ENCODE data around the gene LRP1.

DNA sequence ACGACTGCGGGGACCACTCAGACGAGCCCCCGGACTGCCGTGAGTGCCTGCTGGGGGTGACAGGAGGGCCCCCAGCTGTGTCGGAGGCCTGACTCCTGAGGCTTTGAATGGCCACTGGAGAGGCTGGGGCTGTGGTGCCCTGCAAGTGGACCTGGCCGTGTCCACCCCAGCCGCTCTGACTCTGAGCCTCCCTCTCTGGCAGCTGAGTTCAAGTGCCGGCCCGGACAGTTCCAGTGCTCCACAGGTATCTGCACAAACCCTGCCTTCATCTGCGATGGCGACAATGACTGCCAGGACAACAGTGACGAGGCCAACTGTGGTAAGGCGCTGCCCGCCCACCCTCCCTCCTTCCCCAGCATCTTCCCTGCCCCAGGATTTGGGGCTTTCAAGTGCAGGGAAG, 72.2 kb downstream of the LRP1 start:
- TF ChIP-seq, protein P1, sequence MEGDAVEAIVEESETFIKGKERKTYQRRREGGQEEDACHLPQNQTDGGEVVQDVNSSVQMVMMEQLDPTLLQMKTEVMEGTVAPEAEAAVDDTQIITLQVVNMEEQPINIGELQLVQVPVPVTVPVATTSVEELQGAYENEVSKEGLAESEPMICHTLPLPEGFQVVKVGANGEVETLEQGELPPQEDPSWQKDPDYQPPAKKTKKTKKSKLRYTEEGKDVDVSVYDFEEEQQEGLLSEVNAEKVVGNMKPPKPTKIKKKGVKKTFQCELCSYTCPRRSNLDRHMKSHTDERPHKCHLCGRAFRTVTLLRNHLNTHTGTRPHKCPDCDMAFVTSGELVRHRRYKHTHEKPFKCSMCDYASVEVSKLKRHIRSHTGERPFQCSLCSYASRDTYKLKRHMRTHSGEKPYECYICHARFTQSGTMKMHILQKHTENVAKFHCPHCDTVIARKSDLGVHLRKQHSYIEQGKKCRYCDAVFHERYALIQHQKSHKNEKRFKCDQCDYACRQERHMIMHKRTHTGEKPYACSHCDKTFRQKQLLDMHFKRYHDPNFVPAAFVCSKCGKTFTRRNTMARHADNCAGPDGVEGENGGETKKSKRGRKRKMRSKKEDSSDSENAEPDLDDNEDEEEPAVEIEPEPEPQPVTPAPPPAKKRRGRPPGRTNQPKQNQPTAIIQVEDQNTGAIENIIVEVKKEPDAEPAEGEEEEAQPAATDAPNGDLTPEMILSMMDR (conservative IDR thresholded peaks at IDR 0.05; ENCODE audit: low read depth in 2 of 2) = no peak
- TF ChIP-seq, protein P2, sequence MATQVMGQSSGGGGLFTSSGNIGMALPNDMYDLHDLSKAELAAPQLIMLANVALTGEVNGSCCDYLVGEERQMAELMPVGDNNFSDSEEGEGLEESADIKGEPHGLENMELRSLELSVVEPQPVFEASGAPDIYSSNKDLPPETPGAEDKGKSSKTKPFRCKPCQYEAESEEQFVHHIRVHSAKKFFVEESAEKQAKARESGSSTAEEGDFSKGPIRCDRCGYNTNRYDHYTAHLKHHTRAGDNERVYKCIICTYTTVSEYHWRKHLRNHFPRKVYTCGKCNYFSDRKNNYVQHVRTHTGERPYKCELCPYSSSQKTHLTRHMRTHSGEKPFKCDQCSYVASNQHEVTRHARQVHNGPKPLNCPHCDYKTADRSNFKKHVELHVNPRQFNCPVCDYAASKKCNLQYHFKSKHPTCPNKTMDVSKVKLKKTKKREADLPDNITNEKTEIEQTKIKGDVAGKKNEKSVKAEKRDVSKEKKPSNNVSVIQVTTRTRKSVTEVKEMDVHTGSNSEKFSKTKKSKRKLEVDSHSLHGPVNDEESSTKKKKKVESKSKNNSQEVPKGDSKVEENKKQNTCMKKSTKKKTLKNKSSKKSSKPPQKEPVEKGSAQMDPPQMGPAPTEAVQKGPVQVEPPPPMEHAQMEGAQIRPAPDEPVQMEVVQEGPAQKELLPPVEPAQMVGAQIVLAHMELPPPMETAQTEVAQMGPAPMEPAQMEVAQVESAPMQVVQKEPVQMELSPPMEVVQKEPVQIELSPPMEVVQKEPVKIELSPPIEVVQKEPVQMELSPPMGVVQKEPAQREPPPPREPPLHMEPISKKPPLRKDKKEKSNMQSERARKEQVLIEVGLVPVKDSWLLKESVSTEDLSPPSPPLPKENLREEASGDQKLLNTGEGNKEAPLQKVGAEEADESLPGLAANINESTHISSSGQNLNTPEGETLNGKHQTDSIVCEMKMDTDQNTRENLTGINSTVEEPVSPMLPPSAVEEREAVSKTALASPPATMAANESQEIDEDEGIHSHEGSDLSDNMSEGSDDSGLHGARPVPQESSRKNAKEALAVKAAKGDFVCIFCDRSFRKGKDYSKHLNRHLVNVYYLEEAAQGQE (IDR thresholded peaks at IDR 0.05; ENCODE audit: unreplicated experiment) = no peak
- no peak for TF ChIP-seq EZH2 (IDR thresholded peaks at IDR 0.05; ENCODE audit: low read depth, unreplicated experiment)
- TF ChIP-seq POLR2AphosphoS5 (IDR thresholded peaks at IDR 0.05; ENCODE audit: low read depth) = no peak
- TF ChIP-seq EZH2phosphoT487 (IDR thresholded peaks at IDR 0.05; ENCODE audit: unreplicated experiment) = no peak
- TF ChIP-seq, protein P3, sequence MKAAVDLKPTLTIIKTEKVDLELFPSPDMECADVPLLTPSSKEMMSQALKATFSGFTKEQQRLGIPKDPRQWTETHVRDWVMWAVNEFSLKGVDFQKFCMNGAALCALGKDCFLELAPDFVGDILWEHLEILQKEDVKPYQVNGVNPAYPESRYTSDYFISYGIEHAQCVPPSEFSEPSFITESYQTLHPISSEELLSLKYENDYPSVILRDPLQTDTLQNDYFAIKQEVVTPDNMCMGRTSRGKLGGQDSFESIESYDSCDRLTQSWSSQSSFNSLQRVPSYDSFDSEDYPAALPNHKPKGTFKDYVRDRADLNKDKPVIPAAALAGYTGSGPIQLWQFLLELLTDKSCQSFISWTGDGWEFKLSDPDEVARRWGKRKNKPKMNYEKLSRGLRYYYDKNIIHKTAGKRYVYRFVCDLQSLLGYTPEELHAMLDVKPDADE (IDR thresholded peaks at IDR 0.05) = no peak
- TF ChIP-seq CREB1 (CRISPR knock-in tag; IDR thresholded peaks at IDR 0.05; ENCODE audit: low read depth) = no peak
- TF ChIP-seq JUNB (IDR thresholded peaks at IDR 0.05; ENCODE audit: unreplicated experiment) = no peak
